ENCODE measurements around the gene RBBP9.
"Not testable (repeated sequence)": the region's sequence is repeated elsewhere in the genome, so short reads cannot be mapped to it uniquely, and the experiment has no call there.

Gene RBBP9

DNA sequence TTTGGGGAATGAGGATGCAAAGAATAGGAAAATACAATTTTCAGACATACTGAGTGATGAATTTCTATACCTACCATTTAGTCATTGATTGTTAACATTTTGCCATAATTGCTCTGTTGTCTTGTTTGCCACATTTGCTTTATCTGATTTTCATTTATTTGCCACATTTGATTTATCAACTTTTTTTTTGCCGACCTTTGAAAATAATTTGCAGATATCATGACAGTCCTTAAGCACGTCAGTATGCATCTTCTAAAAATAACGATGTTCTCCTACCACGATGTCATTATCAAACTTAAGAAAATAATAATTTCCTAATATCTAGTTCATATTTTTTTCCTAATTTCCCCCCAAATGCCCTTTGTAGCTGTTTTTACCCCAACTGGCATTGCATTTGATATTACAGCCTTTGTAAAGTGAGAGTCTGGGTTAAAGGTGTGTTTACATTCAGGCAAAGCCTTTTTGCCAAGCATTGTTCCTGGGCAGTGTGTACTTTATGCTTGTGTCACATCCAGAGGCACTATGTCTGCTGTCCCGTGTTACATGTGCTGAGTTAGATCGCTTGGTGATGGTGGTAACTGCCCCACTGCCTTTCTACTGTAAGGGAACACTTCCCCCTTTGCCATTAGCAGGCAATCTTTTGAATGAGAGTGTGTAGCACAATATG is 37.1 kb upstream of the RBBP9 start:
- no peak overlapping the region for H3K4me3 ChIP-seq (ENCODE audit: low read depth, low read length)
- DNase-seq (ENCODE audit: low read depth) = peak; percentile 1
- TF ChIP-seq, protein P1, sequence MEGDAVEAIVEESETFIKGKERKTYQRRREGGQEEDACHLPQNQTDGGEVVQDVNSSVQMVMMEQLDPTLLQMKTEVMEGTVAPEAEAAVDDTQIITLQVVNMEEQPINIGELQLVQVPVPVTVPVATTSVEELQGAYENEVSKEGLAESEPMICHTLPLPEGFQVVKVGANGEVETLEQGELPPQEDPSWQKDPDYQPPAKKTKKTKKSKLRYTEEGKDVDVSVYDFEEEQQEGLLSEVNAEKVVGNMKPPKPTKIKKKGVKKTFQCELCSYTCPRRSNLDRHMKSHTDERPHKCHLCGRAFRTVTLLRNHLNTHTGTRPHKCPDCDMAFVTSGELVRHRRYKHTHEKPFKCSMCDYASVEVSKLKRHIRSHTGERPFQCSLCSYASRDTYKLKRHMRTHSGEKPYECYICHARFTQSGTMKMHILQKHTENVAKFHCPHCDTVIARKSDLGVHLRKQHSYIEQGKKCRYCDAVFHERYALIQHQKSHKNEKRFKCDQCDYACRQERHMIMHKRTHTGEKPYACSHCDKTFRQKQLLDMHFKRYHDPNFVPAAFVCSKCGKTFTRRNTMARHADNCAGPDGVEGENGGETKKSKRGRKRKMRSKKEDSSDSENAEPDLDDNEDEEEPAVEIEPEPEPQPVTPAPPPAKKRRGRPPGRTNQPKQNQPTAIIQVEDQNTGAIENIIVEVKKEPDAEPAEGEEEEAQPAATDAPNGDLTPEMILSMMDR (IDR thresholded peaks at IDR 0.05; ENCODE audit: control insufficient read depth, extremely low read depth, insufficient read depth) = no peak

DNA sequence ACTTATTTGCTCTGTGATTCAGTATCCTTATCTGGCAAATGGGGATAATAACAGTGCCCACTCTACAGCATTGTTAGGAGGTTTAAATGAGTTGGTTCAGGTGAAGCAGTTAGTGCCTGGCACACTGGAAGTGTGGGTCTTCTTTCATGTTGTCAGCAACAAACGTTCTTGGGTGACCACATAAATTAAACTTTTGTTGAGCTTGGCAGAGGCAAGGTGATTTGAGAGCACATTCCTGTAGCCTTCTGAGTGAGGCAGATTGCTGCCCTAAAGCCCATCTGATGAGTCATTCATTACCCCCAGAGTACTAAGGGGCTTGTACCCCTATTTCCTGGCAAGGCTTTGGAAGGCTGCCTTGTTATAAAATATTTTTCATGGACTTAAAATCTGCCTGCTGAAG is 36.5 kb upstream of the RBBP9 start:
- TF ChIP-seq, protein P1 (IDR thresholded peaks at IDR 0.05; ENCODE audit: control insufficient read depth, extremely low read depth, insufficient read depth) = no peak

DNA sequence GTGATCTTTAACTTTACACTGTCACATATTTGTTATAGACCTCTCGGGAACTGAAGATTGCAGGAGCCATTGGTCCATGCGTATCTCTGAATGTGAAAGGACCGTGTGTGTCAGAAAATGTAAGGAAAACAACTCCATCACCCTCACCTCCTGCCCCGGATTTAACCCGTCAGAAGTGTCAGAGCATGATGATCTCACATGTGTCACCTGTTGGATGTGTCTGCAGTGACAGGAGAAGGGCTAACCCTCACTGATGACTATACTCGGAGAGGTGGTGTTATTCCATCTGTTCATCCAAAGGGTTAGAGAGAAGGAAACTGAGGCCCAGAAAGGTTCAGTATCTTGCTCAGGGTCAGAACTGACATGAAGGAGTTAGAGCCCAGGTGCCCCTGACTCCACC is 35.6 kb upstream of the RBBP9 start:
- no peak overlapping the region for H3K4me3 ChIP-seq (ENCODE audit: low read depth, low read length)
- no peak for DNase-seq (ENCODE audit: low read depth)
- TF ChIP-seq, protein P1 (IDR thresholded peaks at IDR 0.05; ENCODE audit: control insufficient read depth, extremely low read depth, insufficient read depth) = no peak

More for the DNA sequence above, 36.5 kb upstream of the RBBP9 start:
- no peak overlapping the region for H3K4me3 ChIP-seq (ENCODE audit: low read depth, low read length)
- no peak for DNase-seq (ENCODE audit: low read depth)

DNA sequence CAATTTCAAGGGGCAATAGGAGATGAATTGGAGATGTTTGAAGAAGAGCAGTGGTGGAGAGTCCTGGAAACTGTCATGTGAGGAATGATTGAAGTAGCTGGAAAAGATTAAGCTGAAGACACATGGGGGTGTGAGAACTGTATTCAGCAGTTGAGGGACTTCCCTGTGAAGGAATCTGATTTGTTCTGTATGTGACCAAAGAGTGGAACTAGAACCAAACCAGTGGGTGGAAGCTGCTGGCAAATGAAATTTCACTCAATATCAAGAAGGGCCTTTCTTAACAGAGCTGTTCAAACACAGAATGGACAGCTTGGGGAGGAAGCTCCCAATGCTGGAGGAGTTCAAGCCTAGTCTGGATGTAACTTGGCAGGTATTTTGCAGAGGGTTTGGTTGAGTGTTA is 32.0 kb upstream of the RBBP9 start:
- DNase-seq (ENCODE audit: low read depth) = no peak
- TF ChIP-seq, protein P1 (IDR thresholded peaks at IDR 0.05; ENCODE audit: control insufficient read depth, extremely low read depth, insufficient read depth) = no peak
- no peak overlapping the region for H3K4me3 ChIP-seq (ENCODE audit: low read depth, low read length)

DNA sequence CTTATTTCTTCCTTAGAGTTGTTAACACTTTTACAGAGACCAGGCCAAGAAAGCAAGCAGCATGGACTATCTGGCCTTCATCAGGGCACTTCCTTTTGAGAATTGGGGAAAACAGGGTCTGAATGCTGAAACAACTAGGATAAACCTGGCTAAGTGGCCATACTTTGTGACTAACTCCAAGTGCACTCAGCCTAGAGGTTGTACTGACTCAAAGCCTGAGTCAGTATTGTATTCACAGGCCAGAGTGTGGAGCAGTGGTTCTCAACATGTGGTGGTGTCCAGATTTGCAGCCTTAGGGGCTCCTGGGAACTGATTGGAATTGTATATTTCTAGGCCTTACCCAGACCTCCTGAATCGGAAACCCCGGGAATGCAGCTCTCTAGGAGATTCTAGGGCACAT is 30.8 kb upstream of the RBBP9 start:
- no peak for DNase-seq (ENCODE audit: low read depth)
- H3K4me3 ChIP-seq (ENCODE audit: low read depth, low read length) = no peak overlapping the region
- TF ChIP-seq, protein P1 (IDR thresholded peaks at IDR 0.05; ENCODE audit: control insufficient read depth, extremely low read depth, insufficient read depth) = no peak

DNA sequence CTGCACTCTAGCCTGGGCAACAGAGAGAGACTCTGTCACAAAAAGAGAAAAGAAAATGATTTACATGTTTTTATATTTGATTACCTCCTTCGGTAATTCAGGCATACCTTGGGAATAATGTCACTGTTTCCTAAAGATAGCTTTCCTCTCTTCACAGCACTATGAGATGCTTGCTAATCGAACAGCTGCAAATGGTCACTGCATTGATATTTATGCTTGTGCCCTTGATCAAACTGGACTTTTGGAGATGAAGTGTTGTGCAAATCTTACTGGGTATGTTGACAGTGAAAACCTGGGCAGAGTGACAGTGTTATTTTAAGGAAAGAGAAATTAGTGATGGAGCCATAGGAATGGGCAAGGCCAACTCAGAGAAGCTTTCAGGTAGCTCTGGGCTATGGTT is 30.3 kb upstream of the RBBP9 start:
- TF ChIP-seq, protein P1 (IDR thresholded peaks at IDR 0.05; ENCODE audit: control insufficient read depth, extremely low read depth, insufficient read depth) = no peak
- no peak overlapping the region for H3K4me3 ChIP-seq (ENCODE audit: low read depth, low read length)
- no peak for DNase-seq (ENCODE audit: low read depth)

DNA sequence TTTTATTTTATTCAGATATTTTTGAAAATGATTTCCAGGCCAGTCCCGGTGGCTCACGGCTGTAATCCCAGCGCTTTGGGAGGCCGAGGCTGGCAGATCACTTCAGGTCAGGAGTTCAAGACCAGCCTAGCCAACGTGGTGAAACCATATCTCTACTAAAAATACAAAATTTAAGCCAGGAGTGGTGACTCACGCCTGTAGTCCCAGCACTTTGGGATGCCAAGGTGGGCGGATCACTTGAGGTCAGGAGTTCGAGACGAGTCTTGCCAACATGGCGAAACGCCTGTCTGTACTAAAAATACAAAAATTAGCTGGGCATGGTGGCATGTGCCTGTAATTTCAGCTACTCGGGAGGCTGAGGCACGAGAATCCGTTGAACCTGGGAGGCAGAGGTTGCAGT is 29.7 kb upstream of the RBBP9 start:
- H3K4me3 ChIP-seq (ENCODE audit: low read depth, low read length); DNase-seq (ENCODE audit: low read depth): not testable (repeated sequence)
